ENCODE measurements around the gene FOXC1.
A peak's percentile ranks its signal among the peaks of the same experiment; 100 is the strongest.

FOXC1 gene

DNA sequence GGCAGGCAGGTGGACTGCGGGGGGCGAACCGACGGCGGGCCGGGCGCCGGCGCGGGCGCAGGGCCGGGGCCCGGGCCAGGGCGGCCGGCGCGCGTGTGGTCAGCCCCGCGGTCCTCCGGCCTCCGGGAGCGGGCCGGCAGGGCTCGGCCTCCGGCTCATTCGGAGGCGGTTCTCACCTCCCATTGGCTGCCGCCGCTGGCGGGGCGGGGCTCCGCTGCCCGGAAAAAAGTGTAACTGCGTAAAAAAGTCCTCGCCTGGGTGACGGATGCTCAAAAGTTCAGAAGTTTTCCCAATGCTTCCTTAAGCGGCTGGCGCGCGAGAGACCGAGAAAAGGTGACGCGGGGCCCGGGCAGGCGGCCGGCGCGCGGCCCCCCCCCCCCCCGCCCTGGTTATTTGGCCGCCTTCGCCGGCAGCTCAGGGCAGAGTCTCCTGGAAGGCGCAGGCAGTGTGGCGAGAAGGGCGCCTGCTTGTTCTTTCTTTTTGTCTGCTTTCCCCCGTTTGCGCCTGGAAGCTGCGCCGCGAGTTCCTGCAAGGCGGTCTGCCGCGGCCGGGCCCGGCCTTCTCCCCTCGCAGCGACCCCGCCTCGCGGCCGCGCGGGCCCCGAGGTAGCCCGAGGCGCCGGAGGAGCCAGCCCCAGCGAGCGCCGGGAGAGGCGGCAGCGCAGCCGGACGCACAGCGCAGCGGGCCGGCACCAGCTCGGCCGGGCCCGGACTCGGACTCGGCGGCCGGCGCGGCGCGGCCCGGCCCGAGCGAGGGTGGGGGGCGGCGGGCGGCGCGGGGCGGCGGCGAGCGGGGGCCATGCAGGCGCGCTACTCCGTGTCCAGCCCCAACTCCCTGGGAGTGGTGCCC is at the start of gene FOXC1:
Gene FOXC1, plus strand, starts transcription at position 268 of the 849 bp plus-strand sequence. Its CDS starts 531 bp downstream, at position 799.
- Histone ChIP-seq H3K27me3 (ENCODE audit: insufficient read depth, low read length) (peaks cover 99% of the 10 kb centered on the region), H3K9ac (ENCODE audit: low read depth, low read length) (no peak within 1 kb of the TSS), H3K4me1 (ENCODE audit: insufficient read depth, low read length) (peaks cover 20% of the 10 kb centered on the region; the same call in 1 of the 2 replicates), H3K36me3 (ENCODE audit: insufficient read depth, low read depth, low read length) (no peaks in the 10 kb centered on the region), H3K27ac (ENCODE audit: low read length) (no peak within 1 kb of the TSS), H3K4me3 (ENCODE audit: low read length) (peak within 1 kb of the TSS; percentile 45; the same call in 1 of the 2 replicates), H3K9me3 (ENCODE audit: insufficient read depth, low read depth, low read length) (no peaks in the 10 kb centered on the region)

DNA sequence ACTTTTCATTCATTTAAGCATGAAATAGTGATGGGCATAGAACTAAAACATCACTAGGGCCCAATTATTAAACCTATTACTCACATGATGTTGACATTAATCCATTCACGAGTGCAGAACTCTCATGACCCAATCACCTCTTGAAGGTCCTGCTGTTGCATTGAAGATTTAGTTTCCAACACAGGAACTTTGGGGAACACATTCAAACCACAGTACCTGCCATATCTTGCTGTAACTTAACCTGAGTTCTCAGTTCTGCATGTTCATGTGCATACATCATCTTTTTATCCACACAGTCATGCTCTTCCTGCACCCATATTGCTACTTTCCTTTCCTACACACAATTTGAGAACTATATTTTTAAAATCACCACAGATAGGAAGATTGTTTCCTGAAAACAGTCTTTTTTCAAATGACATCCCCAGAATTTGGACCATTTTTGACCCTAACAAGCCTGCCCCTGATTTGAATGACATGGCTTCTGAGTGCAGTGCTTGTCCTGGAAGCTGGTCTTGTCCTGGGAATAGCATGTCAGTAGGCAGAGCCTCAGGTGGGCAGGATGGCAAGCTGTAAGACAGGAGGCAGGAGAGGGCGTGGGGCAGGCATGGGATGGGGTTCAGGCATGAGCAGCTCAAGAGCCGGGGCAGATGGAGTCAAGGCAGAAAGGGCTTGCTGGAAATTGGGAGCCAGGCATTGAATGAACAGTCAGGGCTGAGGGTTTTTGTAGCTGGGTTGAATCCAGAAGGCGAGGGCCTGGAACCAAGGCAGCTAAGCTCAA is 49.2 kb upstream of the FOXC1 start:
- no peaks in the 10 kb centered on the region for H3K4me1 ChIP-seq (ENCODE audit: insufficient read depth, low read length)
- H3K9me3 ChIP-seq (ENCODE audit: insufficient read depth, low read depth, low read length) = no peaks in the 10 kb centered on the region
- H3K4me3 ChIP-seq (ENCODE audit: low read length) = no peak overlapping the region
- no peak overlapping the region for H3K27ac ChIP-seq (ENCODE audit: low read length)
- no peaks in the 10 kb centered on the region for H3K27me3 ChIP-seq (ENCODE audit: insufficient read depth, low read length)
- no peak overlapping the region for H3K9ac ChIP-seq (ENCODE audit: low read depth, low read length)
- H3K36me3 ChIP-seq (ENCODE audit: insufficient read depth, low read depth, low read length) = no peaks in the 10 kb centered on the region

DNA sequence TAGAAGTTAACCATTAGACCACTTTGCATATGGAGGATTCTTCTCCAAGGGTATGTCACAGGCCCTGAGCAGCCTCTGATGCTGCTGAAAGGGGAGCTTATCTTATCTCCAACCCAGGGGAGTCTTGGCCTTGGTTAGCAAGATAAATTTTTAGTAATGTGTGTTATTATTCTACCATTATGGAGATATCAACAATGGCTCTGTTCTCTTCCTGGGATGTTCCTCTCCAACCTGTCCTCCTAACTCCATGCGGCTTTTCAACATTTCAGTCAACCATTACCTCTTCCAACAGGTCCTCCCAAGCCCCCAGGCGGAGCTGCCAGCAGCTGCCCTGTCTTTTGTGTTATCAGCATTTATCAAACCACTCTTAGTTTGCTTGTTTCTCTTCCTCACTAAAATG is 48.4 kb upstream of the FOXC1 start:
- Histone ChIP-seq H3K27ac (ENCODE audit: low read length) (no peak overlapping the region), H3K36me3 (ENCODE audit: insufficient read depth, low read depth, low read length) (no peaks in the 10 kb centered on the region), H3K27me3 (ENCODE audit: insufficient read depth, low read length) (no peaks in the 10 kb centered on the region), H3K4me1 (ENCODE audit: insufficient read depth, low read length) (no peaks in the 10 kb centered on the region), H3K9me3 (ENCODE audit: insufficient read depth, low read depth, low read length) (no peaks in the 10 kb centered on the region), H3K9ac (ENCODE audit: low read depth, low read length) (no peak overlapping the region), H3K4me3 (ENCODE audit: low read length) (no peak overlapping the region)

DNA sequence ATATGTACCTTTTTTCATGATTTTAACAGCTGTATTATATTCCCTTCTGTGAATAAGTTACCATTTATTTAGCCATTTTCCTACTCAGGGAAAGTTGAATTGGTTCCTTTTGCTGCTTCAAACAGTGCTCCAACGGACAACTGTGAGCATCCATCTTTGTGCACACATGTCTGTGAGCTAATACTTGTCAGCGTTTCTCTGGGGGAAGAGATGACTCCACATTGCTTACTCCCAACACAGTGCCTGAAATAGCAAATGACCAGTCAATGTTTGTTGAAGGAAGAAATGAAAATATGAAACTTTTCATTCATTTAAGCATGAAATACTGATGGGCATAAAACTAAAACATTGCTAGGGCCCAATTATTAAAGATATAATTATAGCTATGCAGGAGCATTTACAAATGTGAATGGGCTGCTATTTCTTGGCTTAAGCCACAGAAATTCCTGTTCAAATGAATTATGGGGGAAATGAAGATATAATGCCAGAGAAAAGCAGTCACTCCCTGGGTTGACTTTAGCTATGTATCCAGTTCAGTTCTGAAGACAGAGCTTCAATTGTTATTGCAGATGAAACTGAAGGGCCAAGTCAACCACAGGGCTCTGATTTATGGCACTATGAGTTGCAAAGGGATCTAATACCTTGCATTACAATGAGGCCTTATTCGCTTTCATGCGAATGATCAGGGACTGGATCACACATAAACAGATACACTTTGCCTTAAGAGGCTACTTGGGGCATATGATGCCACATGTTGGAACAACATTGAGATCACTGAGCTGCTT is 47.4 kb upstream of the FOXC1 start:
- Histone ChIP-seq H3K4me1 (ENCODE audit: insufficient read depth, low read length) (no peaks in the 10 kb centered on the region), H3K9me3 (ENCODE audit: insufficient read depth, low read depth, low read length) (no peaks in the 10 kb centered on the region), H3K4me3 (ENCODE audit: low read length) (no peak overlapping the region), H3K36me3 (ENCODE audit: insufficient read depth, low read depth, low read length) (no peaks in the 10 kb centered on the region), H3K27me3 (ENCODE audit: insufficient read depth, low read length) (no peaks in the 10 kb centered on the region), H3K27ac (ENCODE audit: low read length) (no peak overlapping the region), H3K9ac (ENCODE audit: low read depth, low read length) (no peak overlapping the region)

DNA sequence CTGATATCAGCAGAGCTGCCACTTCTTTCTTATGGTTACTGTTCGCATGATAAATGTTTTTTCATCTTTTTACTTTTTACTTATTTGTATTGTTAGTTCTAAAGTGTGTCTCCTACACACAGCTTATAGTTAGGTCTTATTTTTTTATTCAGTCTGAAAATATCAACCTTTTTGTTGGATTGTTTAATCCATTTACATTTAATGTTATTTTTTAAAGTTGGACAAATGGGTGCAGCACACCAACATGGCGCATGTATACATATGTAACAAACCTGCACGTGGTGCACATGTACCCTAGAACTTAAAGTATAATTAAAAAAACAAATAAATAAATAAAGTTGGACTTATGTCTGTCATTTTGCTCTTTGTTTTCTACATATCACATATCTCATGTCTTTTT is 40.3 kb upstream of the FOXC1 start:
- Histone ChIP-seq H3K36me3 (ENCODE audit: insufficient read depth, low read depth, low read length) (no peaks in the 10 kb centered on the region), H3K9ac (ENCODE audit: low read depth, low read length) (no peak overlapping the region), H3K27me3 (ENCODE audit: insufficient read depth, low read length) (no peaks in the 10 kb centered on the region), H3K4me3 (ENCODE audit: low read length) (no peak overlapping the region), H3K9me3 (ENCODE audit: insufficient read depth, low read depth, low read length) (no peaks in the 10 kb centered on the region), H3K27ac (ENCODE audit: low read length) (no peak overlapping the region), H3K4me1 (ENCODE audit: insufficient read depth, low read length) (peaks cover 7% of the 10 kb centered on the region; the same call in 1 of the 2 replicates)

DNA sequence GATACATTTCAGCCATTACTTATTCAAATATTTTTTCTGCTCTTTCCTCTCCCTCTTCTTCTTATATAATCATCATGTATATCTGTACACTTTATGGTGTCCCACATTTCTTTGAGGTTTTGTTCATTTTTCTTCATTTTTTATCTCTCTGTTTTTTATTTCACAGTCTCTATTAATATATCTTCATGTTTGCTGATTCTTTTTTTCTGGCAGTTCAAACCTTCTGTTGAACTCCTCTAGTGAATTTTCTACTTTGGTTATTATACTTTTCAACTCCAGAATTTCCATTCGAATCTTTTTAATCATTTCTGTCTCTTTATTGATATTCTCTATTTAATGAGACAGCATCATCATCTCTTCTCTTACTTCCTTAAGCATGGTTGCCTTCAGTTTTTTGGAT is 38.9 kb upstream of the FOXC1 start:
- Histone ChIP-seq H3K4me3 (ENCODE audit: low read length) (no peak overlapping the region), H3K4me1 (ENCODE audit: insufficient read depth, low read length) (peaks cover 15% of the 10 kb centered on the region; the same call in 1 of the 2 replicates), H3K36me3 (ENCODE audit: insufficient read depth, low read depth, low read length) (no peaks in the 10 kb centered on the region), H3K9me3 (ENCODE audit: insufficient read depth, low read depth, low read length) (no peaks in the 10 kb centered on the region), H3K27ac (ENCODE audit: low read length) (no peak overlapping the region), H3K9ac (ENCODE audit: low read depth, low read length) (no peak overlapping the region), H3K27me3 (ENCODE audit: insufficient read depth, low read length) (no peaks in the 10 kb centered on the region)

DNA sequence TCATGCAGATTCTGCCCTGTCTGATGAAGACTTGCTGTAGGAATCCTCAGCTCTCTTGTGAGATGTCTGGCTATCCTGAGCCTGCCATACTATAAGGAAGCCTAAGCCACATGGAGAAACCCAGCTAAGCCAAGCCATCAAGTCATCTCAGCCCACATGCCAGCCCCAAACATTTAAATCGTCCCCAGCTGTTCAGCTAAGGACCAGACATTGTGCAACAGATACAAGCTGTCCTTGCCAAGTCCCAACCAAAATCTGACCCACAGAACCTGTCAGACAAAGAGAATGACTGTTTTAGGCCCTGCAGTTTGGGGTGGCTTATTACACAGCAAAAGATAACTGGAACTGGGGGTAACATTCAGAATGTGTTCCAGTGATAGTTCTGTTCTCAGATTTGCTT is 36.8 kb upstream of the FOXC1 start:
- Histone ChIP-seq H3K9me3 (ENCODE audit: insufficient read depth, low read depth, low read length) (no peaks in the 10 kb centered on the region), H3K27ac (ENCODE audit: low read length) (no peak overlapping the region), H3K27me3 (ENCODE audit: insufficient read depth, low read length) (no peaks in the 10 kb centered on the region), H3K4me3 (ENCODE audit: low read length) (no peak overlapping the region), H3K36me3 (ENCODE audit: insufficient read depth, low read depth, low read length) (no peaks in the 10 kb centered on the region), H3K9ac (ENCODE audit: low read depth, low read length) (no peak overlapping the region), H3K4me1 (ENCODE audit: insufficient read depth, low read length) (peaks cover 15% of the 10 kb centered on the region; the same call in 1 of the 2 replicates)

DNA sequence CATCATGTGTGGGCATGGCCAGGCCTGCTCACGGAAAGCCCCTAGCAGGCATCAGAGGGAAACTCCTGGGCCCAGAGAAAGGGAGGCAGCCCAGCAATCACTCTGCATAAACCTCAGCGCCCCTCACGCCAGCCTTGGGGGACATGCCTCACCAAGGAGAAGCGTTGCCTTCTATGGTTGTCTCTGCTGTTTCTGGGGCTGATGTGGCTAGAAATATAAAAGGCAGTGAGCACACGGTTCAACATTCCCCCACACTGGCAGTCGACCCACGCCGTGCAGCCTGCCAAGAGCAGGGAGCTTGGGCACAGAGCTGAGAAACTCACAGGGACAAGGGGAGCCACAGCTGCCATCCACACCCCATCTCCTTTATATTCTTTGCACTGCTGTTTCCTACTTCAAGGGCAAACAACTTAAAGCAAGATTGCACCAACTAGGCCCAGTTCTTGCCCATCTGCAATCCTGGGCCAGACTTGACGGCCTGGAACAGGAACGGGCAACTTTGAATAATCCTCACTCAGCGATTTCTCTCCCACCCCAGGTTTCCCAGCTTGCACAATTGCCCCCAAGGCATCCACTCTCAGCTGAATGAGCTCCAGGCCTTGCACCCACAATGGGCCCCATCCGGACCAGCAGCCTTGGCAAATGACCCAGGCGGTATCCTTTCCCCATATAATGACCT is 35.5 kb upstream of the FOXC1 start:
- Histone ChIP-seq H3K4me1 (ENCODE audit: insufficient read depth, low read length) (peaks cover 15% of the 10 kb centered on the region; the same call in 1 of the 2 replicates), H3K4me3 (ENCODE audit: low read length) (no peak overlapping the region), H3K36me3 (ENCODE audit: insufficient read depth, low read depth, low read length) (no peaks in the 10 kb centered on the region), H3K9me3 (ENCODE audit: insufficient read depth, low read depth, low read length) (no peaks in the 10 kb centered on the region), H3K27me3 (ENCODE audit: insufficient read depth, low read length) (no peaks in the 10 kb centered on the region), H3K9ac (ENCODE audit: low read depth, low read length) (no peak overlapping the region), H3K27ac (ENCODE audit: low read length) (no peak overlapping the region)

DNA sequence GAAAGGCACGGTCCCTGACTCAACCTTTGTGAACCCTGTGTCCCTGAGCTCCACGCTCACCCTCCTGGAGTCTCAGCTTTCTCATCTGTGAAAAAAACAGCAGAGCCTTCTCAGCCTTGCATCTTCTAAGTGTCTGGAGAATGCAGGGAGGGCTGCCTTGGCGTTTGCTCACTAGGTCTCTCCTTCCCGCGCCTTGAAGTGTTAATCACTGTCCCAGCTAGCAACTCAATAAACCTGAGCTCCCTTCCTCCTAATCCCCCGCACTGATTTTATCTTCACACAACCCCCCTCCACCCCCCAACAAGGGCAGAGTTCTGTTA is 34.9 kb upstream of the FOXC1 start:
- H3K4me3 ChIP-seq (ENCODE audit: low read length) = no peak overlapping the region
- H3K9ac ChIP-seq (ENCODE audit: low read depth, low read length) = no peak overlapping the region

DNA sequence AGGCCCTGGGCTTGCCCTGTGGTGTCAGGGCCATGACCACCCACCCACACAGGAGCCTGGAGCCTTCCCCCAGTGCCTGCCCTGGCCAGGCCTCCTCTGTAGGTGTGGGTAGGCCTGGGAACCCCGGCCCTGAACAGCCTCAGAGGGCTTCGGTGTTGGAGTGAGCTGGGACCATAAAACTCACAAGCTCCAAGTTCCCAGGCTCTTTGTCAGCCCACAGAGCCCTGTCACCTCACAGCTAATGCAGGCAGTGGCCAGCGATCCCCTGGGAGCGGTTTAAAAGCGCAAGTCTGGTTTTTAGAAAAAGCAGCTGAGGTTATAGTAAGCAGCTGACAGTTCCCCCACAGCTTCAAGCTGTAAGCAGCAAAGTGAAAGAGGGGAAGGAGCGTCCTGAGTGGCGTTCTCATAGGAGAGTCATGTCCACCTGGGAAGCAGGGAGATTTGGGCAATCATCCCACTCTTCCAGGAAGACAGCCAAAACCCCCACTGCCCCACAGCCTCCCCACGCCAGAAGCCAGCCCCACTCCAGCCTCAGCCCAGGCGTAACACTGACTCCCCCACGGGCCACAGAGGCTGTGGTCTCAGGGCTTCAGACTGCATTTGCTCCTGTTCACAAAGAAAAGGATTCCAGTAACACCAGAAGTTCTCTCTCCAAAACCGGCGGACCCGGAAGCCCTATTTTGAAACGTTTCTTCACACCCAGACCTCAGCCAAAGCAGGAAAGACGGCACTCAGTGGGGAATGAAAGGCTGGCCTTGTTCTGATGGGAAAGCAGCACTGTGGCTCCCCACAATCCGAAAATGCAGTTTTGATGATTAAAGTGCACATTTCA is 34.3 kb upstream of the FOXC1 start:
- no peaks in the 10 kb centered on the region for H3K27me3 ChIP-seq (ENCODE audit: insufficient read depth, low read length)
- H3K9ac ChIP-seq (ENCODE audit: low read depth, low read length) = no peak overlapping the region
- H3K4me1 ChIP-seq (ENCODE audit: insufficient read depth, low read length) = peaks cover 15% of the 10 kb centered on the region; the same call in 1 of the 2 replicates
- no peak overlapping the region for H3K4me3 ChIP-seq (ENCODE audit: low read length)
- no peak overlapping the region for H3K27ac ChIP-seq (ENCODE audit: low read length)
- H3K36me3 ChIP-seq (ENCODE audit: insufficient read depth, low read depth, low read length) = no peaks in the 10 kb centered on the region
- H3K9me3 ChIP-seq (ENCODE audit: insufficient read depth, low read depth, low read length) = no peaks in the 10 kb centered on the region

More for the DNA sequence above, 34.9 kb upstream of the FOXC1 start:
- Histone ChIP-seq H3K4me1 (ENCODE audit: insufficient read depth, low read length) (peaks cover 15% of the 10 kb centered on the region; the same call in 1 of the 2 replicates), H3K36me3 (ENCODE audit: insufficient read depth, low read depth, low read length) (no peaks in the 10 kb centered on the region), H3K27me3 (ENCODE audit: insufficient read depth, low read length) (no peaks in the 10 kb centered on the region), H3K27ac (ENCODE audit: low read length) (no peak overlapping the region), H3K9me3 (ENCODE audit: insufficient read depth, low read depth, low read length) (no peaks in the 10 kb centered on the region)
